ENCODE data around the gene LCN12. TPM values are rescaled to one million over a fixed set of nuclear protein-coding genes. Genes with fewer than 3 reads are reported as not detected.

Gene LCN12
- total RNA-seq, 1 experiment from 2014 or later = 2.1 TPM

DNA sequence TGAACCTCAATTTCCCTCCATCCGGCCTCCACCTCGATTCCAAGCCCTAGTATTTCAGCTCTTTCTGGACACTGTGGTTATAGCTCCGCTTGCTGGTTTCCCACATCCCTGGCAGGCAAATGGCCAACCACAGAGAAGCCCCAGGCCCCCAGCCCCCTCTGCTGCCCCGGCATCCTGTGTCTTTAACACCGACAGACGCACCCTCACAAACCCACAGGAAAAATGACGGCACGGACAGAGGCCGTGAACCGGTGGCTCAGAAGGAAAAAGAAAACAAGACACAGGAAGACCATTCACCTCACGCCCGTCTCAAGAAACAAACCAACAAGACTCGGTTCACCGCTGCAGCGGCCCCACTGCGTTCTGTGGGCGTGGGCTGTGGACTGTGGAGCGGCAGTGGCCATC, 45.8 kb downstream of the LCN12 start:
- Histone ChIP-seq H3K9ac (ENCODE audit: extremely low read depth, insufficient read length, low read length) (no peak overlapping the region), H3T11ph (ENCODE audit: low read length) (no peak overlapping the region), H2BK5ac (ENCODE audit: insufficient read length, low read length) (no peak overlapping the region), H4K20me1 (ENCODE audit: control insufficient read depth, insufficient read depth, insufficient read length) (no peaks in the 10 kb centered on the region), H3K4me2 (ENCODE audit: insufficient read depth, insufficient read length, low read length) (no peak overlapping the region), H3K23me2 (ENCODE audit: insufficient read length, low read depth, low read length, poor library complexity, severe bottlenecking) (peaks cover 2% of the 10 kb centered on the region), H3K4me1 (ENCODE audit: insufficient read depth, low read length) (no peaks in the 10 kb centered on the region), H2AFZ (ENCODE audit: low read length) (no peak overlapping the region), H3K56ac (ENCODE audit: insufficient read length, low read depth, low read length) (no peak overlapping the region), H2BK15ac (ENCODE audit: low read depth, low read length) (no peak overlapping the region), H3K27me3 (ENCODE audit: insufficient read depth, low read length) (no peaks in the 10 kb centered on the region), H3K9me3 (ENCODE audit: control insufficient read depth, low read depth, low read length) (no peaks in the 10 kb centered on the region), H3K4ac (ENCODE audit: low read depth, low read length) (no peak overlapping the region), H3K79me1 (ENCODE audit: insufficient read depth, low read depth, low read length, poor library complexity, severe bottlenecking) (no peaks in the 10 kb centered on the region), H3K27ac (ENCODE audit: insufficient read length, low read depth, low read length) (no peak overlapping the region), H4K91ac (ENCODE audit: insufficient read length, low read depth, low read length) (no peak overlapping the region), H2BK20ac (ENCODE audit: low read depth, low read length, poor library complexity, severe bottlenecking) (no peak overlapping the region), H2BK120ac (ENCODE audit: low read depth, low read length, poor library complexity, severe bottlenecking) (no peak overlapping the region), H3K14ac (ENCODE audit: insufficient read depth, low read length) (no peak overlapping the region), H3K18ac (ENCODE audit: insufficient read length, low read depth, low read length) (no peak overlapping the region), H4K8ac (replicated peaks; ENCODE audit: insufficient read length, low read depth, low read length) (no peak overlapping the region), H3K23ac (ENCODE audit: insufficient read length, low read depth, low read length) (no peak overlapping the region), H2BK12ac (ENCODE audit: insufficient read length, low read depth, low read length) (no peak overlapping the region), H2AK5ac (ENCODE audit: insufficient read length, low read length) (no peak overlapping the region), H3K79me2 (ENCODE audit: insufficient read depth, low read length) (no peaks in the 10 kb centered on the region), H4K5ac (ENCODE audit: insufficient read length, low read depth, low read length) (no peak overlapping the region)
- Mint-ChIP-seq H3K4me1 (peaks cover 9 to 12% of the 10 kb centered on the region in 2 experiments), H3K9me3 (no peaks in the 10 kb centered on the region), H3K4me3 (no peak overlapping the region), H3K27me3 (ENCODE audit: low read depth) (peaks cover 7% of the 10 kb centered on the region), H3K27ac (no peak overlapping the region; a peak in 1 of 7 replicates), H3K36me3 (ENCODE audit: insufficient read depth in 1 of 3, low read depth in 3 of 3) (peaks cover 0 to 8% (median 2%) of the 10 kb centered on the region in 3 experiments; a peak in 4 of 7 replicates)
- TF ChIP-seq, protein P1, sequence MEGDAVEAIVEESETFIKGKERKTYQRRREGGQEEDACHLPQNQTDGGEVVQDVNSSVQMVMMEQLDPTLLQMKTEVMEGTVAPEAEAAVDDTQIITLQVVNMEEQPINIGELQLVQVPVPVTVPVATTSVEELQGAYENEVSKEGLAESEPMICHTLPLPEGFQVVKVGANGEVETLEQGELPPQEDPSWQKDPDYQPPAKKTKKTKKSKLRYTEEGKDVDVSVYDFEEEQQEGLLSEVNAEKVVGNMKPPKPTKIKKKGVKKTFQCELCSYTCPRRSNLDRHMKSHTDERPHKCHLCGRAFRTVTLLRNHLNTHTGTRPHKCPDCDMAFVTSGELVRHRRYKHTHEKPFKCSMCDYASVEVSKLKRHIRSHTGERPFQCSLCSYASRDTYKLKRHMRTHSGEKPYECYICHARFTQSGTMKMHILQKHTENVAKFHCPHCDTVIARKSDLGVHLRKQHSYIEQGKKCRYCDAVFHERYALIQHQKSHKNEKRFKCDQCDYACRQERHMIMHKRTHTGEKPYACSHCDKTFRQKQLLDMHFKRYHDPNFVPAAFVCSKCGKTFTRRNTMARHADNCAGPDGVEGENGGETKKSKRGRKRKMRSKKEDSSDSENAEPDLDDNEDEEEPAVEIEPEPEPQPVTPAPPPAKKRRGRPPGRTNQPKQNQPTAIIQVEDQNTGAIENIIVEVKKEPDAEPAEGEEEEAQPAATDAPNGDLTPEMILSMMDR (conservative IDR thresholded peaks at IDR 0.05) = no peak
- DNase-seq = no peak
- WGBS (ENCODE audit: extremely low coverage, insufficient read length, low lambda C conversion rate) = no CpG with 5 or more reads among the region's 18 CpGs
